Keratinocyte (primary cell): ENCODE results near the gene ZNF391.

ENCODE experiments used
- CTCF ChIP-seq, 3 experiments: IDR thresholded peaks in 1 of 3; conservative IDR thresholded peaks in 1 of 3; optimal IDR thresholded peaks in 1 of 3; 2 replicates in 2 of 3; 3 replicates in 1 of 3; pipeline versions ENCODE3 to v1.5.1; 2011; ENCODE audit warnings: low read length in 3 of 3, mild to moderate bottlenecking in 3 of 3, moderate library complexity in 2 of 3, control low read depth in 1 of 3, inconsistent platforms in 1 of 3; ENCODE audit not compliant: insufficient read depth in 2 of 3; ENCODE audit errors: extremely low read depth in 1 of 3
- EZH2 ChIP-seq: IDR thresholded peaks from one replicate; pipeline ENCODE4 v1.6.1; 2012; ENCODE audit warnings: inconsistent platforms, mild to moderate bottlenecking, low read length, moderate library complexity

DNA sequence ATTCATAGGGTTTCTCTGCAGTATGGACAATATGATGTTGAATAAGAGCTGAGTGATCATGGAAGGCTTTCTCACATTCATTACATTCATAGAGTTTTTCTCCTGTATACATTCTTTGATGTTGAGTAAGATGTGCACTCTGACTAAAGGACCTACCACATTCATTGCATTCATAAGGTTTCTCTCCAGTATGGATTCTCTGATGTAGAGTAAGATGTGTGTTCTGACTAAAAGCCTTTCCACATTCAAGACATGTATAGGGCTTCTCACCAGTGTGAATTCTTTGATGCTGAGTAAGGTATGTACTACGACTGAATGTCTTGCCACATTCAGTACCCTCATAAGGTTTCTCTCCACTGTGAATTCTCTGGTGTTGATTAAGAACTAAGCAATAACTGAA is 29.3 kb upstream of the ZNF391 start:
- TF ChIP-seq CTCF (optimal IDR thresholded peaks at IDR 0.05 in 1 of 3, IDR thresholded peaks at IDR 0.05 in 1 of 3, conservative IDR thresholded peaks at IDR 0.05 in 1 of 3; ENCODE audit: extremely low read depth in 1 of 3, insufficient read depth in 2 of 3, low read length in 3 of 3) (no peak), EZH2 (no peak)
